ENCODE measurements around the gene MED27.

DNA sequence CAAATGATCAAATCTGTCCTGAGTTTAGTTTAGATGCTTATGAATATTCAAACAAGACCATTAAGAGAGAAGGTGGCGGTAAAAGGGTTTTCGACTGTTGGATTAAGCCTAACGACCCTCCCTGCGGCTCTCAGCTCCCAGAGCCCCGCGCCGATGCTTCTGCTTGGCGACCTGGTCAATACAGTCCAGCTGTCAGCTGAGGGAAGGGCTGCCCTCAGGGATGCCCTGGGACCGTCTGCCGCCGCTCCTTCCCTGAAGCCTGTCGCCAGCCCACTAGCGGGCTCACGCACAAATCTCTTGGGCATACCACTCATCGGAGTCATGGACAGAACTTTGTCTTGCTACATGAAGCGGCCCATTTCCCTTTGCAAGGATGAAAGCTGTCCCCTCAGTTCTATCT is 203.2 kb downstream of the MED27 start:
- TF ChIP-seq, protein P1, sequence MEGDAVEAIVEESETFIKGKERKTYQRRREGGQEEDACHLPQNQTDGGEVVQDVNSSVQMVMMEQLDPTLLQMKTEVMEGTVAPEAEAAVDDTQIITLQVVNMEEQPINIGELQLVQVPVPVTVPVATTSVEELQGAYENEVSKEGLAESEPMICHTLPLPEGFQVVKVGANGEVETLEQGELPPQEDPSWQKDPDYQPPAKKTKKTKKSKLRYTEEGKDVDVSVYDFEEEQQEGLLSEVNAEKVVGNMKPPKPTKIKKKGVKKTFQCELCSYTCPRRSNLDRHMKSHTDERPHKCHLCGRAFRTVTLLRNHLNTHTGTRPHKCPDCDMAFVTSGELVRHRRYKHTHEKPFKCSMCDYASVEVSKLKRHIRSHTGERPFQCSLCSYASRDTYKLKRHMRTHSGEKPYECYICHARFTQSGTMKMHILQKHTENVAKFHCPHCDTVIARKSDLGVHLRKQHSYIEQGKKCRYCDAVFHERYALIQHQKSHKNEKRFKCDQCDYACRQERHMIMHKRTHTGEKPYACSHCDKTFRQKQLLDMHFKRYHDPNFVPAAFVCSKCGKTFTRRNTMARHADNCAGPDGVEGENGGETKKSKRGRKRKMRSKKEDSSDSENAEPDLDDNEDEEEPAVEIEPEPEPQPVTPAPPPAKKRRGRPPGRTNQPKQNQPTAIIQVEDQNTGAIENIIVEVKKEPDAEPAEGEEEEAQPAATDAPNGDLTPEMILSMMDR (conservative IDR thresholded peaks at IDR 0.05; ENCODE audit: low read depth, low read length): no peak
- TF ChIP-seq FOS (IDR thresholded peaks at IDR 0.05; ENCODE audit: low read depth, low read length) (no peak), RCOR1 (IDR thresholded peaks at IDR 0.05; ENCODE audit: insufficient replicate concordance, low read length) (no peak), POLR2A (IDR thresholded peaks at IDR 0.05; ENCODE audit: low read depth, low read length) (no peak), BHLHE40 (IDR thresholded peaks at IDR 0.05; ENCODE audit: low read depth, low read length) (no peak), CEBPB (IDR thresholded peaks at IDR 0.05; ENCODE audit: low read depth, low read length) (no peak), MXI1 (IDR thresholded peaks at IDR 0.05; ENCODE audit: borderline replicate concordance, low read depth, low read length) (no peak), MAFK (IDR thresholded peaks at IDR 0.05; ENCODE audit: low read depth, low read length) (no peak)
